A549 (cell line): ENCODE data around the gene RABGAP1L. TPM values are rescaled to one million over a fixed set of nuclear protein-coding genes. Genes with fewer than 3 reads are reported as not detected.

Experiments
- ATAC-seq, 2 experiments: fragments of 200-7000 bp in 1 of 2; fragments of >200 bp in 1 of 2; cut with Nextera tagmentation in 1 of 2; cut with Tn5 transposase in 1 of 2; 3 replicates each; pipeline versions ENCODE4 v1.8.0 to v1.9.1; 2018 to 2020; ENCODE audit warnings: mild to moderate bottlenecking in 1 of 2, moderate library complexity in 1 of 2
- CTCF ChIA-PET: fragments of 300-600 bp; sonication (Branson Sonifier 250); formaldehyde crosslinking; extraction: SDS; loops from one replicate; lab custom pipeline; 2021; ENCODE audit warnings: antibody characterized with exemption, inconsistent platforms; lab: Yijun Ruan, JAX
- POLR2A ChIA-PET: fragments of 350-600 bp; formaldehyde crosslinking; extraction: SDS; loops from one replicate; lab custom pipeline; 2021; ENCODE audit warnings: antibody characterized with exemption, inconsistent platforms; lab: Yijun Ruan, JAX
- DNase-seq, 2 experiments: peaks; one replicate each; pipeline versions ENCODE4 v3.0.0 to v3.0.0-alpha.2; 2011 to 2016; ENCODE audit warnings: low read depth in 1 of 2, low spot score in 1 of 2
- FAIRE-seq: peaks from 2 replicates; lab custom pipeline; 2011; peaks lifted over from hg19 to GRCh38; lab: Jason Lieb, UNC
- H3K27ac ChIP-seq, 2 experiments: fragments of >200 bp; sonication (Bioruptor Twin); formaldehyde crosslinking; 3 replicates each; pipeline ENCODE4 v1.5.1; 2016 to 2017
- H3K4me1 ChIP-seq: fragments of >200 bp; sonication (Bioruptor Twin); formaldehyde crosslinking; 3 replicates; pipeline ENCODE4 v1.6.1; 2016
- H3K4me2 ChIP-seq: fragments of >200 bp; sonication (Bioruptor Twin); formaldehyde crosslinking; 3 replicates; pipeline ENCODE4 v1.6.1; 2016
- H3K4me3 ChIP-seq: fragments of >200 bp; sonication (Bioruptor Twin); formaldehyde crosslinking; 3 replicates; pipeline ENCODE4 v1.5.1; 2016
- H3K9me3 ChIP-seq: fragments of >200 bp; sonication (Bioruptor Twin); formaldehyde crosslinking; 3 replicates; pipeline ENCODE4 v1.6.1; 2016
- ATOH8 ChIP-seq: fragments of 250-450 bp; sonication (Bioruptor Pico); IDR thresholded peaks from 2 replicates; pipeline ENCODE4 v1.5.0; 2020; ENCODE audit warnings: low read depth, mild to moderate bottlenecking, moderate library complexity
- BCL3 ChIP-seq: fragments of >200 bp; sonication (Bioruptor Twin); formaldehyde crosslinking; IDR thresholded peaks from 3 replicates; pipeline ENCODE4 v1.6.1; 2016
- BHLHE40 ChIP-seq: IDR thresholded peaks from 2 replicates; pipeline ENCODE4 v1.6.1; 2012; ENCODE audit warnings: low read depth, low read length, inconsistent platforms
- CBX2 ChIP-seq: fragments of 200-600 bp; sonication (generic); IDR thresholded peaks from 2 replicates; pipeline ENCODE4 v1.6.1; 2016; ENCODE audit warnings: low read depth, mild to moderate bottlenecking, borderline replicate concordance
- CBX8 ChIP-seq: fragments of 200-600 bp; sonication (generic); IDR thresholded peaks from 2 replicates; pipeline ENCODE4 v1.6.1; 2016
- CHD4 ChIP-seq: fragments of 200-600 bp; sonication (generic); IDR thresholded peaks from 2 replicates; pipeline ENCODE4 v1.6.1; 2016; ENCODE audit warnings: antibody characterized with exemption, mild to moderate bottlenecking, borderline replicate concordance
- E2F6 ChIP-seq: IDR thresholded peaks from 2 replicates; pipeline ENCODE4 v1.6.1; 2012; ENCODE audit warnings: low read depth, borderline replicate concordance
- EHMT2 ChIP-seq: fragments of 200-600 bp; sonication (generic); IDR thresholded peaks from 2 replicates; pipeline ENCODE4 v1.6.1; 2016; ENCODE audit warnings: antibody characterized with exemption, low read depth, mild to moderate bottlenecking, moderate library complexity
- EP300 ChIP-seq, 2 experiments: fragments of >200 bp; sonication (Bioruptor Twin); formaldehyde crosslinking; IDR thresholded peaks; 2 replicates in 1 of 2; 3 replicates in 1 of 2; pipeline ENCODE4 v1.6.1; 2016 to 2017
- FOSL2 ChIP-seq, 2 experiments: fragments of 450-650 bp in 1 of 2; fragments of >200 bp in 1 of 2; sonication (Bioruptor Twin) in 1 of 2; formaldehyde crosslinking; IDR thresholded peaks; 2 replicates each; pipeline versions ENCODE4 v1.5.0 to v1.6.1; 2016 to 2020; ENCODE audit warnings: mild to moderate bottlenecking in 1 of 2, moderate library complexity in 1 of 2
- FOXS1 ChIP-seq: fragments of 250-450 bp; sonication (Bioruptor Pico); IDR thresholded peaks from 2 replicates; pipeline ENCODE4 v1.5.0; 2020; ENCODE audit warnings: mild to moderate bottlenecking, moderate library complexity
- HMGXB4 ChIP-seq: fragments of 250-450 bp; sonication (Bioruptor Pico); IDR thresholded peaks from 2 replicates; pipeline ENCODE4 v1.5.0; 2021; ENCODE audit warnings: mild to moderate bottlenecking, moderate library complexity, borderline replicate concordance
- MAFK ChIP-seq: fragments of 450-650 bp; IDR thresholded peaks from 2 replicates; pipeline ENCODE4 v1.6.1; 2014; ENCODE audit not compliant: partially characterized antibody
- MAX ChIP-seq: IDR thresholded peaks from 2 replicates; pipeline ENCODE4 v1.6.1; 2012
- MAZ ChIP-seq: fragments of 150-350 bp; IDR thresholded peaks from 2 replicates; pipeline ENCODE4 v1.6.1; 2014; ENCODE audit warnings: antibody characterized with exemption, low read depth, low read length, borderline replicate concordance
- NFE2L2 ChIP-seq: fragments of 150-350 bp; conservative IDR thresholded peaks from 2 replicates; pipeline ENCODE4 v1.6.1; 2014; ENCODE audit warnings: low read length
- NR3C1 ChIP-seq: fragments of >200 bp; sonication (Bioruptor Twin); formaldehyde crosslinking; IDR thresholded peaks from 3 replicates; pipeline ENCODE4 v1.6.1; 2017
- RFX5 ChIP-seq: fragments of 450-650 bp; IDR thresholded peaks from 2 replicates; pipeline ENCODE4 v1.7.1; 2014; ENCODE audit warnings: antibody characterized with exemption, mild to moderate bottlenecking, moderate library complexity
- SMC3 ChIP-seq: fragments of >200 bp; sonication (Bioruptor Twin); formaldehyde crosslinking; IDR thresholded peaks from 3 replicates; pipeline ENCODE4 v1.6.1; 2018; ENCODE audit warnings: inconsistent platforms
- SREBF2 ChIP-seq: fragments of 450-650 bp; IDR thresholded peaks from 2 replicates; pipeline ENCODE4 v1.6.1; 2014; ENCODE audit warnings: mild to moderate bottlenecking, moderate library complexity
- USF2 ChIP-seq: fragments of 450-650 bp; IDR thresholded peaks from 2 replicates; pipeline ENCODE4 v1.6.1; 2014; ENCODE audit warnings: antibody characterized with exemption
- ZC3H11A ChIP-seq: fragments of 450-650 bp; IDR thresholded peaks from 2 replicates; pipeline ENCODE4 v1.6.1; 2014; ENCODE audit warnings: antibody characterized with exemption, mild to moderate bottlenecking
- ZFP36 ChIP-seq: fragments of 450-650 bp; IDR thresholded peaks from 2 replicates; pipeline ENCODE4 v1.6.1; 2014; ENCODE audit warnings: borderline replicate concordance; ENCODE audit not compliant: partially characterized antibody
- ZNF302 ChIP-seq: fragments of 250-450 bp; sonication (Bioruptor Pico); IDR thresholded peaks from 2 replicates; pipeline ENCODE4 v1.9.0; 2021; ENCODE audit warnings: inconsistent platforms, mild to moderate bottlenecking, moderate library complexity
- ZSCAN20 ChIP-seq: fragments of 250-450 bp; sonication (Bioruptor Pico); IDR thresholded peaks from 2 replicates; pipeline ENCODE4 v1.8.0; 2022; ENCODE audit warnings: mild to moderate bottlenecking, moderate library complexity
- WGBS: methylation state at CpG from one replicate; pipeline ENCODE4 v1.1.6; 2017; ENCODE audit errors: missing lambda C conversion rate; 5-methylcytosine and 5-hydroxymethylcytosine counted together
- polyA plus RNA-seq, 4 experiments: library from polyadenylated mRNA; depleted of rRNA in 3 of 4; stranded (reverse); fragments of >200 nt; fragmentation: RNase III in 1 of 4; extraction: RNeasy Plus Mini Kit Qiagen cat#74134 plus additional on column Dnase treatment in 1 of 4; gene quantifications; 2 replicates in 3 of 4; 3 replicates in 1 of 4; pipeline ENCODE4 v1.2.3, GENCODE V29; 2011 to 2017

RABGAP1L gene
- polyA plus RNA-seq, 2 of the 4 experiments (the other 2 are of a cell fraction): 8.2 to 18.6 TPM

GRCh38 chr1:174949061-174949460, 789.7 kb downstream of the RABGAP1L start:
- ATAC-seq (no peak), DNase-seq (no peak), FAIRE-seq (no peak)
- 91% methylated on average over 1 of the region's 1 CpG for WGBS
- Histone ChIP-seq H3K27ac (no peak overlapping the region), H3K9me3 (no peaks in the 10 kb centered on the region), H3K4me3 (no peak overlapping the region), H3K4me2 (no peak overlapping the region), H3K4me1 (peaks cover 11% of the 10 kb centered on the region; the same call in 2 of the 3 replicates)
- ChIA-PET CTCF (no interaction called here), POLR2A (no interaction called here)
- TF ChIP-seq BCL3: no peak
- TF ChIP-seq CBX2: no peak
- no peak for TF ChIP-seq NFE2L2
- TF ChIP-seq ZC3H11A: no peak
- no peak for TF ChIP-seq FOSL2 (IDR thresholded peaks at IDR 0.05)
- no peak for TF ChIP-seq FOSL2 (CRISPR knock-in tag; IDR thresholded peaks at IDR 0.05)
- TF ChIP-seq FOXS1: no peak
- TF ChIP-seq RFX5: no peak

GRCh38 chr1:174949645-174950044, 790.3 kb downstream of the RABGAP1L start:
- CTCF ChIA-PET: no interaction called here
- no peak for FAIRE-seq
- no peak for ATAC-seq
- H3K9me3 ChIP-seq: no peaks in the 10 kb centered on the region
- TF ChIP-seq MAFK (peak; percentile 15), EHMT2 (no peak), SMC3 (no peak)
- POLR2A ChIA-PET: no interaction called here
- H3K27ac ChIP-seq: no peak overlapping the region
- H3K4me1 ChIP-seq: peaks cover 16% of the 10 kb centered on the region; the same call in 2 of the 3 replicates
- DNase-seq: no peak
- no peak overlapping the region for H3K4me2 ChIP-seq
- no peak overlapping the region for H3K4me3 ChIP-seq

GRCh38 chr1:174953285-174954072, 794.2 kb downstream of the RABGAP1L start:
- peak in 1 of 2 experiments; percentile 21 for DNase-seq
- Histone ChIP-seq H3K9me3 (no peaks in the 10 kb centered on the region), H3K4me3 (no peak overlapping the region), H3K4me1 (peaks cover 17% of the 10 kb centered on the region; the same call in 2 of the 3 replicates), H3K4me2 (peak overlapping the region; percentile 54), H3K27ac (no peak overlapping the region)
- no peak for FAIRE-seq
- ChIA-PET CTCF (no interaction called here), POLR2A (no interaction called here)
- ATAC-seq: peak in 1 of 2 experiments; percentile 43; a peak in 2 of 6 replicates
- 47% methylated on average over 11 of the region's 11 CpGs for WGBS
- TF ChIP-seq HMGXB4 (no peak), EP300 (IDR thresholded peaks at IDR 0.05) (no peak), ZFP36 (no peak), CHD4 (no peak), MAX (no peak), SREBF2 (no peak), NR3C1 (no peak), ZSCAN20 (CRISPR knock-in tag) (no peak), USF2 (no peak), ZNF302 (no peak), ATOH8 (CRISPR knock-in tag) (no peak), MAZ (no peak), ZC3H11A (no peak), BHLHE40 (no peak), BCL3 (no peak), CBX8 (no peak), E2F6 (no peak)
